Muscle of leg (tissue), 11 donors: Measurements from ENCODE around the gene COG5. TPM values are rescaled to one million over a fixed set of nuclear protein-coding genes. Genes with fewer than 3 reads are reported as not detected.

Source experiments
- DNase-seq: peaks from one replicate; pipeline ENCODE4 v3.0.0; 2013
- H3K27ac ChIP-seq: one replicate; pipeline ENCODE4 v1.5.1; 2013; ENCODE audit warnings: mild to moderate bottlenecking, low read length, control low read depth
- H3K27me3 ChIP-seq: one replicate; pipeline ENCODE4 v1.6.1; 2013; ENCODE audit warnings: low read length; ENCODE audit not compliant: control insufficient read depth, insufficient read depth
- H3K36me3 ChIP-seq: one replicate; pipeline ENCODE4 v1.6.1; 2013; ENCODE audit warnings: low read length; ENCODE audit not compliant: control insufficient read depth, insufficient read depth
- H3K4me1 ChIP-seq: one replicate; pipeline ENCODE4 v1.6.1; 2013; ENCODE audit warnings: low read length; ENCODE audit not compliant: control insufficient read depth, insufficient read depth
- H3K4me3 ChIP-seq: one replicate; pipeline ENCODE4 v1.5.1; 2013; ENCODE audit warnings: low read length, control low read depth
- H3K9me3 ChIP-seq: replicated peaks from 2 replicates; pipeline ENCODE4 v1.6.1; 2013; ENCODE audit warnings: low read depth, low read length; ENCODE audit not compliant: control insufficient read depth
- WGBS: methylation state at CpG from one replicate; pipeline ENCODE4 v1.1.5; 2013; ENCODE audit warnings: missing lambda C conversion rate; ENCODE audit not compliant: insufficient coverage; 5-methylcytosine and 5-hydroxymethylcytosine counted together
- polyA plus RNA-seq, 8 donors: library from polyadenylated mRNA; unstranded; fragments of 120-200 nt; gene quantifications; one replicate each; pipeline versions ENCODE4 v1.2.1 to v1.2.3, GENCODE V29; 2013; ENCODE audit warnings: inconsistent platforms in 1 of 8, low replicate concordance in 1 of 8; ENCODE audit not compliant: insufficient read length in 8 of 8, insufficient read depth in 1 of 8
- total RNA-seq: library from RNA; stranded (reverse); fragments of 120-200 nt; gene quantifications from one replicate; pipeline ENCODE4 v1.2.4, GENCODE V29; 2013

COG5 gene
- total and polyA plus RNA-seq, 9 donors, result 19.5 to 45.5 (median 25.7) TPM

- peak; percentile 38 for DNase-seq
- Histone ChIP-seq H3K27me3 (no peaks in the 10 kb centered on the region), H3K9me3 (no peaks in the 10 kb centered on the region), H3K36me3 (peaks cover 41% of the 10 kb centered on the region), H3K27ac (no peak overlapping the region), H3K4me1 (no peaks in the 10 kb centered on the region), H3K4me3 (no peak overlapping the region)
- WGBS, result no CpG with 5 or more reads among the region's 3 CpGs
These were observed 355.6 kb downstream of the COG5 start for GRCh38 chr7:107208024-107208521.

- Histone ChIP-seq H3K4me3 (no peak overlapping the region), H3K9me3 (no peaks in the 10 kb centered on the region), H3K36me3 (peaks cover 45% of the 10 kb centered on the region), H3K4me1 (no peaks in the 10 kb centered on the region), H3K27me3 (no peaks in the 10 kb centered on the region), H3K27ac (no peak overlapping the region)
- no peak for DNase-seq
- 86% methylated on average over 4 of the region's 5 CpGs for WGBS
These were observed 356.3 kb downstream of the COG5 start for GRCh38 chr7:107207459-107207858.

- no peak for DNase-seq
- no peaks in the 10 kb centered on the region for H3K9me3 ChIP-seq
- H3K27ac ChIP-seq, result no peak overlapping the region
- peaks cover 51% of the 10 kb centered on the region for H3K36me3 ChIP-seq
- H3K4me3 ChIP-seq, result no peak overlapping the region
- no peaks in the 10 kb centered on the region for H3K27me3 ChIP-seq
- H3K4me1 ChIP-seq, result no peaks in the 10 kb centered on the region
- WGBS, result no CpG with 5 or more reads among the region's 3 CpGs
These were observed 357.0 kb downstream of the COG5 start for GRCh38 chr7:107206706-107207105.

- no peak for DNase-seq
- Histone ChIP-seq H3K4me1 (no peaks in the 10 kb centered on the region), H3K9me3 (no peaks in the 10 kb centered on the region), H3K4me3 (no peak overlapping the region), H3K27ac (no peak overlapping the region), H3K36me3 (peaks cover 52% of the 10 kb centered on the region), H3K27me3 (no peaks in the 10 kb centered on the region)
- WGBS, result 93% methylated on average over 2 of the region's 6 CpGs
These were observed 357.6 kb downstream of the COG5 start for GRCh38 chr7:107206136-107206535.

DNA sequence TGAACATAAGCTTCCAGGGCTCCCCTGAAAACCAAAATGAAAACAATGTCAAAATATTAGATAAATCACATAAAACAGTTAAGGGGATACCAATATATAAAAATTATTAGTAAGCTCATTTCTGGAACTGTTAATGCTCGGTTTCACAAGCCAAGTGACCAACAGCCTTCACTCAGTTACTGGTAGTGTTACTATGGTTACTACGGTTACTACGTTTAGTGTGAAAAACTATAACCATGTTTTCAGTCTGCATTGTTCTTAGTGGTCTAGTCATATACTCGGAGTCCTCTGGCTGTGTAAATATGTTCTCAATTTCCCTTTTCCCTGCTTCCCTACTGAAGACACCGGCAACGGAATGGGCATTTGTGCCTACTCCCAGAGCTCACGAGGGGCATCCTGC, 360.1 kb downstream of the COG5 start:
- Histone ChIP-seq H3K27ac (no peak overlapping the region), H3K4me1 (no peaks in the 10 kb centered on the region), H3K27me3 (no peaks in the 10 kb centered on the region), H3K9me3 (no peaks in the 10 kb centered on the region), H3K4me3 (no peak overlapping the region), H3K36me3 (peaks cover 50% of the 10 kb centered on the region)
- 93% methylated on average over 3 of the region's 7 CpGs for WGBS
- no peak for DNase-seq

GRCh38 chr7:107201795-107202450, 361.8 kb downstream of the COG5 start:
- Histone ChIP-seq H3K4me1 (no peaks in the 10 kb centered on the region), H3K27me3 (no peaks in the 10 kb centered on the region), H3K4me3 (no peak overlapping the region), H3K27ac (no peak overlapping the region), H3K36me3 (peaks cover 60% of the 10 kb centered on the region), H3K9me3 (no peaks in the 10 kb centered on the region)
- WGBS, result 88% methylated on average over 1 of the region's 4 CpGs
- peak; percentile 55 for DNase-seq

DNA sequence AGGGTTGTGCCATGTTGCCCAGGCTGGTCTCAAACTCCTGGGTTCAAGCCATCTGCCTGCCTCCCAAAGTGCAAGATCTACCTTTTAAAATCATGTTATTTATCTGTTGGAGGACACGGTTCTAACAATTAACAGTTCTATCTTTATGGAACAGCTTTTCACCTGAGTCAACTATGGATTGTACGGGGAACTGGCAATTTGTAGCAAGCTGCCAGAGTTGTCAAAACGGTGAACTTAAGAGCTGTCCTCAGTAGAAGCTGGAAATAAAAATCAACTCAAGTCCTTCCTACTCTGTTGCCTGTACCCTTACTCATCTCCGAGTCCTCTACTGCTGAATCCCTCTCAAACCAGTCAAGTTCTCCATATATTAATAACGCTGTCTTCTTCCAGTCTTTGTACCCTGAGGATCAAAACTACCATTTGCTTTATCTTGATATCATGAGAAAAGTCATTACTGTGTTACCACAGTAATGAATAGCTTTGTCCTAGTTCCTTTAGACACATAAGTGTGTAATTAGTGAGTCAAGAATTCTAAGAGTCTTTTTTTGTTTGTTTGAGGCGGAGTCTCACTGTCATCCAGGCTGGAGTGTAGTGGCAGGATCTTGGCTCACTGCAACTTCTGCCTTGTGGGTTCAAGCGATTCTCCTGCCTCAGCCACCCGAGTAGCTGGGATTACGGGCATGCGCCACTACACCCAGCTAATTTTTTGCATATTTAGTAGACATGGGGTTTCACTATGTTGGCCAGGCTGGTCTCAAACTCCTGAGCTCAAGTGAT, 366.7 kb downstream of the COG5 start:
- H3K9me3 ChIP-seq, result no peaks in the 10 kb centered on the region
- H3K4me1 ChIP-seq, result no peaks in the 10 kb centered on the region
- H3K36me3 ChIP-seq, result peaks cover 42% of the 10 kb centered on the region
- H3K27me3 ChIP-seq, result no peaks in the 10 kb centered on the region
- WGBS, result 80% methylated on average over 1 of the region's 10 CpGs
- H3K27ac ChIP-seq, result no peak overlapping the region
- DNase-seq, result no peak
- H3K4me3 ChIP-seq, result no peak overlapping the region

- no CpG with 5 or more reads among the region's 1 CpG for WGBS
- H3K9me3 ChIP-seq, result no peaks in the 10 kb centered on the region
- DNase-seq, result no peak
These were observed 369.7 kb downstream of the COG5 start for GRCh38 chr7:107194052-107194451.

DNA sequence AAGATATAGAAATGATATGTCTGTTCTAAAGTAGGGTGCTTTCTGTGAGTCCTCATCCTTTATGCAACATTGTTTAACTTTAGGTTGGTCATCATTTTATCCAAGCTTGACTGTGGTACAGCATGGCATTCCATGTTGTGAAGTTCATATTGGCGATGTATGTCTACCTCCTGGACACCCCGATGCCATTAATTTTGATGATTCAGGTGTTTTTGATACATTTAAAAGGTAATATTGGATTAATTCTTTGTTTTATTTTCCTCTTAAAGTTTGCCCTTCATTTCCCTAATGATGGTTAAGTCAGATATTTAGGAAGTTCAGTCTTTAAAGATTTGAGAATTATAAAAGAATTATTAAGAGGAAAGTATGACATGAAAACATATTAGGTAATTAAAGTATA, 373.6 kb downstream of the COG5 start:
- no CpG with 5 or more reads among the region's 2 CpGs for WGBS
- Histone ChIP-seq H3K36me3 (peaks cover 23% of the 10 kb centered on the region), H3K4me3 (no peak overlapping the region), H3K27ac (no peak overlapping the region), H3K9me3 (no peaks in the 10 kb centered on the region), H3K27me3 (no peaks in the 10 kb centered on the region), H3K4me1 (no peaks in the 10 kb centered on the region)
- DNase-seq, result no peak

More at GRCh38 chr7:107194052-107194451, 369.7 kb downstream of the COG5 start:
- Histone ChIP-seq H3K27me3 (no peaks in the 10 kb centered on the region), H3K4me1 (no peaks in the 10 kb centered on the region), H3K36me3 (peaks cover 40% of the 10 kb centered on the region), H3K27ac (no peak overlapping the region), H3K4me3 (no peak overlapping the region)

- no peak for DNase-seq
- WGBS, result no CpG with 5 or more reads among the region's 2 CpGs
- Histone ChIP-seq H3K4me3 (no peak overlapping the region), H3K27ac (no peak overlapping the region), H3K36me3 (peaks cover 26% of the 10 kb centered on the region), H3K9me3 (no peaks in the 10 kb centered on the region), H3K27me3 (no peaks in the 10 kb centered on the region), H3K4me1 (no peaks in the 10 kb centered on the region)
These were observed 375.9 kb downstream of the COG5 start for GRCh38 chr7:107187774-107188173.
